ENCODE data around the gene C11orf52.

C11orf52 gene

GRCh38 chr11:111976119-111976766, 57.5 kb downstream of the C11orf52 start:
- DNase-seq (ENCODE audit: low spot score), result no peak
